SU-DHL-6 (cell line): Measurements from ENCODE around the gene UBE2R2.

Source experiments
- EZH2phosphoT487 ChIP-seq: fragments of 200-600 bp; sonication (generic), shearing (Covaris generic); conservative IDR thresholded peaks from 2 replicates; pipeline ENCODE4 v1.6.1; 2018; ENCODE audit warnings: mild to moderate bottlenecking, antibody characterized with exemption, low read length, moderate library complexity, mixed read lengths
- TF ChIP-seq, protein P1 (sequence below): fragments of 200-600 bp; sonication (generic); IDR thresholded peaks from one replicate; pipeline ENCODE4 v1.5.1; 2017; ENCODE audit warnings: antibody characterized with exemption, mild to moderate bottlenecking, low read length, moderate library complexity; ENCODE audit not compliant: insufficient read depth, poor library complexity, severe bottlenecking

- TF ChIP-seq, protein P1, sequence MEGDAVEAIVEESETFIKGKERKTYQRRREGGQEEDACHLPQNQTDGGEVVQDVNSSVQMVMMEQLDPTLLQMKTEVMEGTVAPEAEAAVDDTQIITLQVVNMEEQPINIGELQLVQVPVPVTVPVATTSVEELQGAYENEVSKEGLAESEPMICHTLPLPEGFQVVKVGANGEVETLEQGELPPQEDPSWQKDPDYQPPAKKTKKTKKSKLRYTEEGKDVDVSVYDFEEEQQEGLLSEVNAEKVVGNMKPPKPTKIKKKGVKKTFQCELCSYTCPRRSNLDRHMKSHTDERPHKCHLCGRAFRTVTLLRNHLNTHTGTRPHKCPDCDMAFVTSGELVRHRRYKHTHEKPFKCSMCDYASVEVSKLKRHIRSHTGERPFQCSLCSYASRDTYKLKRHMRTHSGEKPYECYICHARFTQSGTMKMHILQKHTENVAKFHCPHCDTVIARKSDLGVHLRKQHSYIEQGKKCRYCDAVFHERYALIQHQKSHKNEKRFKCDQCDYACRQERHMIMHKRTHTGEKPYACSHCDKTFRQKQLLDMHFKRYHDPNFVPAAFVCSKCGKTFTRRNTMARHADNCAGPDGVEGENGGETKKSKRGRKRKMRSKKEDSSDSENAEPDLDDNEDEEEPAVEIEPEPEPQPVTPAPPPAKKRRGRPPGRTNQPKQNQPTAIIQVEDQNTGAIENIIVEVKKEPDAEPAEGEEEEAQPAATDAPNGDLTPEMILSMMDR, result no peak
- TF ChIP-seq EZH2phosphoT487, result no peak
Observed at GRCh38 chr9:33794560-33794959, 22.4 kb upstream of the UBE2R2 start.
